SK-N-SH (cell line): ENCODE measurements around the gene PLCG2. TPM values are rescaled to one million over a fixed set of nuclear protein-coding genes. Genes with fewer than 3 reads are reported as not detected.
"Not testable (repeated sequence)": the region's sequence is repeated elsewhere in the genome, so short reads cannot be mapped to it uniquely, and the experiment has no call there.

ENCODE experiments used
- CTCF ChIA-PET: fragments of 300-600, 350-600 bp; formaldehyde crosslinking; extraction: SDS; loops from one replicate; lab custom pipeline; 2021; lab: Yijun Ruan, JAX
- POLR2A ChIA-PET: fragments of 350-600 bp; sonication (Branson Sonifier 250); formaldehyde crosslinking; extraction: SDS; loops from one replicate; lab custom pipeline; 2020; ENCODE audit warnings: antibody characterized with exemption, inconsistent platforms; lab: Yijun Ruan, JAX
- DNase-seq: peaks from one replicate; pipeline ENCODE4 v3.0.0; 2012
- H2AFZ ChIP-seq: fragments of 200-600 bp; sonication (generic); 2 replicates; pipeline ENCODE4 v1.8.1; 2016; ENCODE audit warnings: antibody characterized with exemption, mild to moderate bottlenecking, low read depth
- H3F3A ChIP-seq: fragments of 200-600 bp; sonication (generic); replicated peaks from 2 replicates; pipeline ENCODE3; 2016; ENCODE audit warnings: antibody characterized with exemption, mild to moderate bottlenecking; ENCODE audit not compliant: insufficient read depth
- H3K27ac ChIP-seq, 2 experiments: fragments of 200-500 bp in 1 of 2; fragments of 200-600 bp in 1 of 2; sonication (Bioruptor generic) in 1 of 2; sonication (generic), shearing (Covaris generic) in 1 of 2; 2 replicates each; pipeline versions ENCODE4 v1.5.1 to v1.6.1; 2014 to 2016; ENCODE audit warnings: low read depth in 2 of 2, inconsistent platforms in 1 of 2, low read length in 1 of 2, mild to moderate bottlenecking in 1 of 2, mixed read lengths in 1 of 2
- H3K27me3 ChIP-seq: fragments of 200-600 bp; sonication (generic), shearing (Covaris generic); 2 replicates; pipeline ENCODE4 v1.6.1; 2016; ENCODE audit warnings: mixed run types; ENCODE audit not compliant: insufficient read depth
- H3K36me3 ChIP-seq, 2 experiments: fragments of 200-500 bp in 1 of 2; fragments of 200-600 bp in 1 of 2; sonication (Bioruptor generic) in 1 of 2; sonication (generic) in 1 of 2; replicated peaks in 1 of 2; 2 replicates each; pipeline versions ENCODE3 to v1.5.1; 2014 to 2016; ENCODE audit warnings: low read length in 1 of 2, mild to moderate bottlenecking in 1 of 2; ENCODE audit not compliant: insufficient read depth in 2 of 2, control insufficient read depth in 1 of 2
- H3K4me1 ChIP-seq, 2 experiments: fragments of 200-500 bp in 1 of 2; fragments of 200-600 bp in 1 of 2; sonication (Bioruptor generic) in 1 of 2; sonication (generic), shearing (Covaris generic) in 1 of 2; 2 replicates each; pipeline versions ENCODE4 v1.5.1 to v1.6.1; 2014 to 2016; ENCODE audit warnings: low read depth in 1 of 2, low read length in 1 of 2, mixed run types in 1 of 2; ENCODE audit not compliant: insufficient read depth in 2 of 2, control insufficient read depth in 1 of 2
- H3K4me2 ChIP-seq: fragments of 200-600 bp; sonication (generic), shearing (Covaris generic); 2 replicates; pipeline ENCODE4 v1.6.1; 2017; ENCODE audit warnings: mixed run types
- H3K4me3 ChIP-seq, 2 experiments: fragments of 200-500 bp in 1 of 2; fragments of 200-600 bp in 1 of 2; sonication (Bioruptor generic) in 1 of 2; sonication (generic), shearing (Covaris generic) in 1 of 2; 2 replicates each; pipeline versions ENCODE4 v1.5.1 to v1.8.1; 2014 to 2016; ENCODE audit warnings: low read depth in 2 of 2, inconsistent platforms in 1 of 2, low read length in 1 of 2, mild to moderate bottlenecking in 1 of 2, mixed read lengths in 1 of 2, moderate library complexity in 1 of 2
- H3K79me2 ChIP-seq: fragments of 200-600 bp; sonication (generic); 2 replicates; pipeline ENCODE4 v1.8.1; 2017; ENCODE audit warnings: mild to moderate bottlenecking; ENCODE audit not compliant: insufficient read depth
- H3K9ac ChIP-seq: fragments of 200-600 bp; sonication (generic); 2 replicates; pipeline ENCODE4 v1.6.1; 2017; ENCODE audit warnings: mixed run types
- H3K9me2 ChIP-seq: fragments of 200-600 bp; sonication (generic); 2 replicates; pipeline ENCODE4 v1.6.1; 2017; ENCODE audit warnings: mixed run types
- H3K9me3 ChIP-seq: fragments of 200-600 bp; sonication (generic); 2 replicates; pipeline ENCODE4 v1.6.1; 2017; ENCODE audit warnings: mixed run types, mild to moderate bottlenecking, moderate library complexity
- H4K20me1 ChIP-seq: fragments of 200-600 bp; sonication (generic); 2 replicates; pipeline ENCODE4 v1.6.1; 2017; ENCODE audit warnings: mild to moderate bottlenecking, mixed run types; ENCODE audit not compliant: insufficient read depth
- CTCF ChIP-seq: fragments of 200-600 bp; sonication (generic); IDR thresholded peaks from 2 replicates; pipeline ENCODE4 v1.6.1; 2017; ENCODE audit warnings: antibody characterized with exemption, mild to moderate bottlenecking, moderate library complexity
- EZH2phosphoT487 ChIP-seq: fragments of 200-600 bp; sonication (generic); IDR thresholded peaks from 2 replicates; pipeline ENCODE4 v1.6.1; 2017; ENCODE audit warnings: low read depth, mixed run types, mild to moderate bottlenecking, antibody characterized with exemption, moderate library complexity, borderline replicate concordance
- FOSL2 ChIP-seq: IDR thresholded peaks from 2 replicates; pipeline ENCODE4 v1.4.0; 2012; ENCODE audit warnings: low read depth, mild to moderate bottlenecking, moderate library complexity, borderline replicate concordance
- MEF2A ChIP-seq: IDR thresholded peaks from 2 replicates; pipeline ENCODE4 v1.4.0; 2012; ENCODE audit warnings: low read depth, borderline replicate concordance
- NFIC ChIP-seq: IDR thresholded peaks from 2 replicates; pipeline ENCODE4 v1.4.0; 2012; ENCODE audit warnings: borderline replicate concordance
- NRF1 ChIP-seq: IDR thresholded peaks from 2 replicates; pipeline ENCODE4 v1.6.1; 2012; ENCODE audit warnings: low read depth, mild to moderate bottlenecking, low read length
- RCOR1 ChIP-seq: fragments of 150-350 bp; IDR thresholded peaks from 2 replicates; pipeline ENCODE4 v1.6.1; 2017; ENCODE audit warnings: antibody characterized with exemption, low read length
- RFX5 ChIP-seq: IDR thresholded peaks from 2 replicates; pipeline ENCODE4 v1.6.1; 2012; ENCODE audit warnings: mild to moderate bottlenecking, improper control_type of control experiment, low read length
- TAF1 ChIP-seq: IDR thresholded peaks from 2 replicates; pipeline ENCODE4 v1.6.1; 2012; ENCODE audit warnings: low read depth, mild to moderate bottlenecking, low read length, moderate library complexity, borderline replicate concordance
- TEAD4 ChIP-seq: IDR thresholded peaks from 2 replicates; pipeline ENCODE4 v1.4.0; 2012; ENCODE audit warnings: mild to moderate bottlenecking, borderline replicate concordance; ENCODE audit not compliant: insufficient read depth
- ZBTB33 ChIP-seq: IDR thresholded peaks from 2 replicates; pipeline ENCODE4 v1.4.0; 2012; ENCODE audit warnings: low read depth, borderline replicate concordance
- WGBS: methylation state at CpG from one replicate; pipeline ENCODE4 v1.1.6; 2017; ENCODE audit warnings: low lambda C conversion rate; 5-methylcytosine and 5-hydroxymethylcytosine counted together
- polyA plus RNA-seq, 3 experiments: library from polyadenylated mRNA; depleted of rRNA; stranded (reverse); fragments of >200 nt; gene quantifications; 2 replicates each; pipeline ENCODE4 v1.2.3, GENCODE V29; 2012
- TF ChIP-seq, protein P1 (sequence below): IDR thresholded peaks from 2 replicates; pipeline ENCODE4 v1.6.1; 2012; ENCODE audit warnings: mild to moderate bottlenecking, low read depth, low read length, moderate library complexity
- TF ChIP-seq, protein P2 (sequence below): fragments of 150-350 bp; IDR thresholded peaks from 2 replicates; pipeline ENCODE4 v1.6.1; 2016; ENCODE audit warnings: mild to moderate bottlenecking, low read depth, low read length
- TF ChIP-seq, protein P3 (sequence below): IDR thresholded peaks from 2 replicates; pipeline ENCODE4 v1.4.0; 2012; ENCODE audit warnings: low read depth, borderline replicate concordance

The PLCG2 gene
- polyA plus RNA-seq, 1 of the 3 experiments (the other 2 are of a cell fraction): 0.23 TPM

GRCh38 chr16:81758376-81758775, 20.7 kb upstream of the PLCG2 start (continued):
- TF ChIP-seq, protein P1, sequence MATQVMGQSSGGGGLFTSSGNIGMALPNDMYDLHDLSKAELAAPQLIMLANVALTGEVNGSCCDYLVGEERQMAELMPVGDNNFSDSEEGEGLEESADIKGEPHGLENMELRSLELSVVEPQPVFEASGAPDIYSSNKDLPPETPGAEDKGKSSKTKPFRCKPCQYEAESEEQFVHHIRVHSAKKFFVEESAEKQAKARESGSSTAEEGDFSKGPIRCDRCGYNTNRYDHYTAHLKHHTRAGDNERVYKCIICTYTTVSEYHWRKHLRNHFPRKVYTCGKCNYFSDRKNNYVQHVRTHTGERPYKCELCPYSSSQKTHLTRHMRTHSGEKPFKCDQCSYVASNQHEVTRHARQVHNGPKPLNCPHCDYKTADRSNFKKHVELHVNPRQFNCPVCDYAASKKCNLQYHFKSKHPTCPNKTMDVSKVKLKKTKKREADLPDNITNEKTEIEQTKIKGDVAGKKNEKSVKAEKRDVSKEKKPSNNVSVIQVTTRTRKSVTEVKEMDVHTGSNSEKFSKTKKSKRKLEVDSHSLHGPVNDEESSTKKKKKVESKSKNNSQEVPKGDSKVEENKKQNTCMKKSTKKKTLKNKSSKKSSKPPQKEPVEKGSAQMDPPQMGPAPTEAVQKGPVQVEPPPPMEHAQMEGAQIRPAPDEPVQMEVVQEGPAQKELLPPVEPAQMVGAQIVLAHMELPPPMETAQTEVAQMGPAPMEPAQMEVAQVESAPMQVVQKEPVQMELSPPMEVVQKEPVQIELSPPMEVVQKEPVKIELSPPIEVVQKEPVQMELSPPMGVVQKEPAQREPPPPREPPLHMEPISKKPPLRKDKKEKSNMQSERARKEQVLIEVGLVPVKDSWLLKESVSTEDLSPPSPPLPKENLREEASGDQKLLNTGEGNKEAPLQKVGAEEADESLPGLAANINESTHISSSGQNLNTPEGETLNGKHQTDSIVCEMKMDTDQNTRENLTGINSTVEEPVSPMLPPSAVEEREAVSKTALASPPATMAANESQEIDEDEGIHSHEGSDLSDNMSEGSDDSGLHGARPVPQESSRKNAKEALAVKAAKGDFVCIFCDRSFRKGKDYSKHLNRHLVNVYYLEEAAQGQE: no peak
- TF ChIP-seq NRF1 (no peak), FOSL2 (no peak)

- 66% methylated on average over 4 of the region's 4 CpGs for WGBS
- POLR2A ChIA-PET, CTCF ChIA-PET: not testable (repeated sequence)
Measured at GRCh38 chr16:81762322-81762721, 16.8 kb upstream of the PLCG2 start.

GRCh38 chr16:81765111-81765919, 13.8 kb upstream of the PLCG2 start:
- Histone ChIP-seq H3K27ac (no peak overlapping the region), H3F3A (no peaks in the 10 kb centered on the region), H2AFZ (no peak overlapping the region), H3K36me3 (no peaks in the 10 kb centered on the region), H3K9me2 (no peaks in the 10 kb centered on the region), H4K20me1 (no peaks in the 10 kb centered on the region), H3K27me3 (peaks cover 10% of the 10 kb centered on the region; the same call in 1 of the 2 replicates), H3K9me3 (no peaks in the 10 kb centered on the region), H3K4me3 (no peak overlapping the region), H3K4me2 (no peak overlapping the region), H3K79me2 (no peaks in the 10 kb centered on the region), H3K4me1 (no peaks in the 10 kb centered on the region), H3K9ac (no peak overlapping the region)
- ChIA-PET POLR2A (no interaction called here), CTCF (no interaction called here)
- no peak for DNase-seq
- WGBS: 62% methylated on average over 11 of the region's 11 CpGs
- TF ChIP-seq RCOR1 (no peak), FOSL2 (no peak), MEF2A (no peak), RFX5 (no peak), EZH2phosphoT487 (no peak), CTCF (no peak), TAF1 (no peak), TEAD4 (no peak), ZBTB33 (no peak), NFIC (no peak)
- TF ChIP-seq, protein P2, sequence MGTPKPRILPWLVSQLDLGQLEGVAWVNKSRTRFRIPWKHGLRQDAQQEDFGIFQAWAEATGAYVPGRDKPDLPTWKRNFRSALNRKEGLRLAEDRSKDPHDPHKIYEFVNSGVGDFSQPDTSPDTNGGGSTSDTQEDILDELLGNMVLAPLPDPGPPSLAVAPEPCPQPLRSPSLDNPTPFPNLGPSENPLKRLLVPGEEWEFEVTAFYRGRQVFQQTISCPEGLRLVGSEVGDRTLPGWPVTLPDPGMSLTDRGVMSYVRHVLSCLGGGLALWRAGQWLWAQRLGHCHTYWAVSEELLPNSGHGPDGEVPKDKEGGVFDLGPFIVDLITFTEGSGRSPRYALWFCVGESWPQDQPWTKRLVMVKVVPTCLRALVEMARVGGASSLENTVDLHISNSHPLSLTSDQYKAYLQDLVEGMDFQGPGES: no peak
- TF ChIP-seq, protein P3, sequence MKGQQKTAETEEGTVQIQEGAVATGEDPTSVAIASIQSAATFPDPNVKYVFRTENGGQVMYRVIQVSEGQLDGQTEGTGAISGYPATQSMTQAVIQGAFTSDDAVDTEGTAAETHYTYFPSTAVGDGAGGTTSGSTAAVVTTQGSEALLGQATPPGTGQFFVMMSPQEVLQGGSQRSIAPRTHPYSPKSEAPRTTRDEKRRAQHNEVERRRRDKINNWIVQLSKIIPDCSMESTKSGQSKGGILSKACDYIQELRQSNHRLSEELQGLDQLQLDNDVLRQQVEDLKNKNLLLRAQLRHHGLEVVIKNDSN: no peak

More at GRCh38 chr16:81762322-81762721, 16.8 kb upstream of the PLCG2 start:
- H3K27me3 ChIP-seq, H3K9me3 ChIP-seq, H3K9ac ChIP-seq, H3K4me2 ChIP-seq, H2AFZ ChIP-seq, H3K27ac ChIP-seq, H3F3A ChIP-seq, H4K20me1 ChIP-seq, H3K36me3 ChIP-seq, H3K4me1 ChIP-seq, H3K79me2 ChIP-seq, H3K4me3 ChIP-seq, H3K9me2 ChIP-seq, DNase-seq: not testable (repeated sequence)
